Fibroblast of lung (primary cell): ENCODE results near the gene AP4E1. TPM values are rescaled to one million over a fixed set of nuclear protein-coding genes. Genes with fewer than 3 reads are reported as not detected.

Source experiments
- DNase-seq, 2 donors: peaks; one replicate each; pipeline versions ENCODE4 v3.0.0 to v3.0.0-alpha.2; 2010; ENCODE audit warnings: low read depth in 2 of 2
- H2AFZ ChIP-seq: 2 replicates; pipeline ENCODE4 v1.5.1; 2012; ENCODE audit warnings: low read length, control low read depth, inconsistent platforms
- H3K27ac ChIP-seq: 2 replicates; pipeline ENCODE4 v1.5.1; 2011; ENCODE audit warnings: low read length, control low read depth; ENCODE audit not compliant: insufficient read depth
- H3K27me3 ChIP-seq: 2 replicates; pipeline ENCODE4 v1.5.1; 2011; ENCODE audit warnings: mild to moderate bottlenecking, low read length; ENCODE audit not compliant: control insufficient read depth, insufficient read depth
- H3K36me3 ChIP-seq: 2 replicates; pipeline ENCODE4 v1.5.1; 2011; ENCODE audit warnings: low read length; ENCODE audit not compliant: control insufficient read depth, insufficient read depth
- H3K4me1 ChIP-seq: 2 replicates; pipeline ENCODE4 v1.5.1; 2011; ENCODE audit warnings: low read length; ENCODE audit not compliant: control insufficient read depth, insufficient read depth; ENCODE audit errors: extremely low read depth
- H3K4me2 ChIP-seq: 2 replicates; pipeline ENCODE4 v1.5.1; 2011; ENCODE audit warnings: low read length, control low read depth; ENCODE audit not compliant: insufficient read depth; ENCODE audit errors: extremely low read depth
- H3K4me3 ChIP-seq, 4 experiments: fragments of 200-600 bp in 1 of 4; sonication (generic) in 1 of 4; replicated peaks in 1 of 4; 2 replicates each; pipeline ENCODE4 v1.5.1; 2011 to 2016; ENCODE audit warnings: low read length in 4 of 4, low read depth in 3 of 4, mild to moderate bottlenecking in 3 of 4, control low read depth in 2 of 4, inconsistent platforms in 1 of 4, mixed read lengths in 1 of 4; ENCODE audit not compliant: insufficient read depth in 1 of 4; ENCODE audit errors: control extremely low read depth in 1 of 4
- H3K79me2 ChIP-seq: 2 replicates; pipeline ENCODE4 v1.5.1; 2012; ENCODE audit warnings: mild to moderate bottlenecking, low read length, inconsistent platforms; ENCODE audit not compliant: control insufficient read depth, insufficient read depth
- H3K9ac ChIP-seq: 2 replicates; pipeline ENCODE4 v1.5.1; 2011; ENCODE audit warnings: mild to moderate bottlenecking, low read length, control low read depth; ENCODE audit not compliant: insufficient read depth
- H3K9me3 ChIP-seq: 2 replicates; pipeline ENCODE4 v1.5.1; 2012; ENCODE audit warnings: low read depth, low read length; ENCODE audit not compliant: control insufficient read depth, insufficient read depth
- H4K20me1 ChIP-seq: 2 replicates; pipeline ENCODE4 v1.5.1; 2011; ENCODE audit warnings: low read length; ENCODE audit not compliant: control insufficient read depth, insufficient read depth; ENCODE audit errors: extremely low read depth
- CTCF ChIP-seq, 2 donors: IDR thresholded peaks in 1 of 2; conservative IDR thresholded peaks in 1 of 2; 1 replicate in 1 of 2; 2 replicates in 1 of 2; pipeline ENCODE4 v1.5.1; 2011 to 2012; ENCODE audit warnings: low read length in 2 of 2, control low read depth in 1 of 2, inconsistent platforms in 1 of 2, low read depth in 1 of 2, mild to moderate bottlenecking in 1 of 2
- EZH2 ChIP-seq: IDR thresholded peaks from 2 replicates; pipeline ENCODE4 v1.5.1; 2012; ENCODE audit warnings: low read length, control low read depth, mild to moderate bottlenecking; ENCODE audit errors: missing control alignments
- polyA plus RNA-seq, 2 donors: library from polyadenylated mRNA; depleted of rRNA in 1 of 2; stranded (reverse) in 1 of 2; unstranded in 1 of 2; fragments of >200 nt; gene quantifications; 2 replicates each; pipeline ENCODE4 v1.2.1, GENCODE V29; 2011 to 2012; ENCODE audit warnings: missing spikeins in 1 of 2
- total RNA-seq: library from RNA; depleted of rRNA; stranded (reverse); fragments of >200 nt; gene quantifications from 2 replicates; pipeline ENCODE4 v1.2.1, GENCODE V29; 2014

The AP4E1 gene
- total and polyA plus RNA-seq, 2 donors (not counting 1 experiment from before 2014, with no cell fraction given): 7.3 to 19.7 TPM

GRCh38 chr15:51007131-51007666, 98.7 kb downstream of the AP4E1 start:
- Histone ChIP-seq H3K9ac (no peak overlapping the region), H3K4me1 (no peaks in the 10 kb centered on the region), H2AFZ (no peak overlapping the region), H3K79me2 (no peaks in the 10 kb centered on the region), H3K27me3 (no peaks in the 10 kb centered on the region), H3K27ac (no peak overlapping the region), H3K4me3 (no peak overlapping the region), H3K9me3 (no peaks in the 10 kb centered on the region), H3K4me2 (no peak overlapping the region), H3K36me3 (no peaks in the 10 kb centered on the region), H4K20me1 (no peaks in the 10 kb centered on the region)
- TF ChIP-seq EZH2 (no peak), CTCF (conservative IDR thresholded peaks at IDR 0.05 in 1 of 2, IDR thresholded peaks at IDR 0.05 in 1 of 2; ENCODE audit: low read depth in 1 of 2, low read length in 2 of 2) (no peak)
- DNase-seq: no peak

GRCh38 chr15:51011212-51011611, 102.7 kb downstream of the AP4E1 start:
- Histone ChIP-seq H3K9me3 (no peaks in the 10 kb centered on the region), H3K79me2 (no peaks in the 10 kb centered on the region), H3K4me2 (no peak overlapping the region), H3K36me3 (no peaks in the 10 kb centered on the region), H3K4me1 (no peaks in the 10 kb centered on the region), H3K27me3 (no peaks in the 10 kb centered on the region), H2AFZ (no peak overlapping the region), H3K27ac (no peak overlapping the region), H3K4me3 (no peak overlapping the region), H3K9ac (no peak overlapping the region), H4K20me1 (no peaks in the 10 kb centered on the region)
- TF ChIP-seq EZH2: no peak
- no peak for DNase-seq

GRCh38 chr15:51016615-51017014, 108.1 kb downstream of the AP4E1 start:
- Histone ChIP-seq H3K9me3 (no peaks in the 10 kb centered on the region), H4K20me1 (no peaks in the 10 kb centered on the region), H3K27me3 (no peaks in the 10 kb centered on the region), H2AFZ (no peak overlapping the region), H3K4me2 (no peak overlapping the region), H3K9ac (no peak overlapping the region), H3K36me3 (no peaks in the 10 kb centered on the region), H3K27ac (no peak overlapping the region), H3K4me1 (no peaks in the 10 kb centered on the region), H3K79me2 (no peaks in the 10 kb centered on the region), H3K4me3 (no peak overlapping the region)
- no peak for DNase-seq
- no peak for TF ChIP-seq CTCF (conservative IDR thresholded peaks at IDR 0.05 in 1 of 2, IDR thresholded peaks at IDR 0.05 in 1 of 2; ENCODE audit: low read depth in 1 of 2, low read length in 2 of 2)
- no peak for TF ChIP-seq EZH2
